Kidney (tissue), 14 donors: ENCODE results near the gene SNRPD3. TPM values are rescaled to one million over a fixed set of nuclear protein-coding genes. Genes with fewer than 3 reads are reported as not detected.
A peak's percentile ranks its signal among the peaks of the same experiment; 100 is the strongest.

Experiments used
- DNase-seq, 5 donors: peaks; one replicate each; pipeline ENCODE4 v3.0.0-alpha.2; 2013 to 2020
- FAIRE-seq: peaks from 2 replicates; lab custom pipeline; 2012; peaks lifted over from hg19 to GRCh38; lab: Jason Lieb, UNC
- H3K27ac ChIP-seq, 2 donors: one replicate each; pipeline ENCODE4 v1.7.0; 2013; ENCODE audit warnings: low read depth in 2 of 2, low read length in 2 of 2, inconsistent platforms in 1 of 2
- H3K27me3 ChIP-seq: one replicate; pipeline ENCODE4 v1.7.1; 2013; ENCODE audit warnings: low read length, inconsistent platforms; ENCODE audit not compliant: control insufficient read depth, insufficient read depth
- H3K36me3 ChIP-seq, 3 donors: one replicate each; pipeline versions ENCODE4 v1.7.0 to v1.7.1; 2013; ENCODE audit warnings: low read length in 3 of 3, control low read depth in 1 of 3, inconsistent platforms in 1 of 3; ENCODE audit not compliant: insufficient read depth in 3 of 3, control insufficient read depth in 2 of 3
- H3K4me1 ChIP-seq, 3 donors: one replicate each; pipeline versions ENCODE4 v1.7.0 to v1.7.1; 2013; ENCODE audit warnings: low read length in 3 of 3, inconsistent platforms in 1 of 3, low read depth in 1 of 3; ENCODE audit not compliant: control insufficient read depth in 2 of 3, insufficient read depth in 2 of 3
- H3K4me3 ChIP-seq, 3 donors: one replicate each; pipeline versions ENCODE4 v1.7.0 to v1.8.1; 2013; ENCODE audit warnings: low read length in 3 of 3, control low read depth in 1 of 3, inconsistent platforms in 1 of 3
- H3K9ac ChIP-seq, 3 donors: one replicate each; pipeline versions ENCODE4 v1.7.0 to v1.7.1; 2013; ENCODE audit warnings: low read length in 3 of 3, control low read depth in 1 of 3, inconsistent platforms in 1 of 3
- H3K9me3 ChIP-seq, 3 donors: one replicate each; pipeline versions ENCODE4 v1.7.0 to v1.7.1; 2013; ENCODE audit warnings: low read length in 3 of 3, control low read depth in 1 of 3, inconsistent platforms in 1 of 3; ENCODE audit not compliant: control insufficient read depth in 2 of 3, insufficient read depth in 1 of 3
- intact Hi-C: fragments of 100-400 bp; cut with DNase I; formaldehyde crosslinking; loops from one replicate; pipeline ENCODE4 v1.11.1; 2022
- polyA plus RNA-seq: library from polyadenylated mRNA; stranded (reverse); fragments of 350-450 nt; fragmentation: Illumina TruSeq; extraction: RNeasy Lipid Tissue Mini Kit (QIAGEN cat#74804); gene quantifications from one replicate; pipeline ENCODE4 v1.2.3, GENCODE V29; 2014; ENCODE audit warnings: low read depth, low replicate concordance; ENCODE audit not compliant: insufficient read depth
- total RNA-seq: library from RNA; stranded (reverse); fragmentation: NEBNext Ultra II Directional; extraction: Animal tissue kit (Norgen Biotek cat#: 25700); gene quantifications from one replicate; pipeline ENCODE4 v1.2.1, GENCODE V29; 2021
- TF ChIP-seq, protein P1 (sequence below): IDR thresholded peaks from 3 replicates; pipeline ENCODE4 v1.5.1; 2012; ENCODE audit warnings: mild to moderate bottlenecking, moderate library complexity, borderline replicate concordance; ENCODE audit not compliant: insufficient read depth; ENCODE audit errors: extremely low read depth
- donor health status: control.
- donor health status: control.
- donor health status: control.
- donor health status: control.
- donor health status: control.
- donor health status: DM: yes; HTN: yes; CAD: no.
- donor health status: Normal renal cell carcinoma (clear cell type).

SNRPD3 gene
- total and polyA plus RNA-seq, 2 donors from 2014 or later = 73.7 to 136 TPM

DNA sequence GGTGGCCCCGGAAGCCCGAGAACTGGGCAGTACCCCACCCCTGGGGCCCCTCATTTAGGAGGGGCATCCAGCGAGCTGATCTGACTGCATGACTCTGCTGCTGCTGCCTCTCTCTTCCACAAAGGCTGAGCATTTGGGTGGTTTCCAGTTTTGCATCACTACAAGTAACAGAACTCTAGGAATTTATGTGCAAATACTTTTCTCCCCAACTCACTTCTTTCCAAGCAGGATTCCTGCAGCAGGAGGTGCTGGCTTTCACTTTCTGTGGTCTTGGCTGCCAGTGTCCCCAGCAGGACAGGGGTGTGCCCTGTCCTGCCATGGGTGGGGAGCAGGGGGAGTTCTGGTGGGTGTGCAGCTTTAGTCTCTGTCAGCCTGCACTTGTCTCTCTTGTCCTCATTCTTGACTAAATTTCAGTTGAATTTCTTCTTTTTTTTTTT, 39.5 kb upstream of the SNRPD3 start:
- DNase-seq = peak in 2 of 5 donors; percentile 31 to 88

DNA sequence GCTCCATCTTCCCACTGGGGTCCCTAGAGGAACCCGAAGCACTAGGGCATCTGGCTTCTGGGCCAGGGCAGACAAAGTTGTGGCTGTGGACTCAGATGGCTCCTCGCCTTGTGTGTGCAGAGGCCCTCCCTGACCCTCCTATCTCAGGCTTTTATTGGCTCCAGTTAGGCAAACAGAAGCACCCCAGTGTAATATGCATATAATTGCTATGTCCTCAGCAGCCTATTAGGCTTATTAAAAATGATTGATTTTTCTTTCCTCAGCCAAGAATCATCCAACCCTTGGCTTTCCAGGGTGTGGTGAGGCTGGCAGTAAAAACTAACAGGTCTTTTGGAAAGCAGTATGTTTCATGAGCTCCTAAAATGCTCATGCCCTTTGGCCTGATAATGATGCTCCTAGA, 38.4 kb upstream of the SNRPD3 start:
- no peaks in the 10 kb centered on the region for H3K9me3 ChIP-seq
- intact Hi-C loops = no loop called here
- no peak overlapping the region for H3K4me3 ChIP-seq
- H3K27ac ChIP-seq = no peak overlapping the region
- no peak overlapping the region for H3K9ac ChIP-seq
- no peaks in the 10 kb centered on the region for H3K27me3 ChIP-seq
- H3K36me3 ChIP-seq = peaks cover 0 to 28% (median 2%) of the 10 kb centered on the region in 3 donors
- H3K4me1 ChIP-seq = peaks cover 0 to 16% (median 0%) of the 10 kb centered on the region in 3 donors
- DNase-seq (no peak), FAIRE-seq (no peak)
- TF ChIP-seq, protein P1, sequence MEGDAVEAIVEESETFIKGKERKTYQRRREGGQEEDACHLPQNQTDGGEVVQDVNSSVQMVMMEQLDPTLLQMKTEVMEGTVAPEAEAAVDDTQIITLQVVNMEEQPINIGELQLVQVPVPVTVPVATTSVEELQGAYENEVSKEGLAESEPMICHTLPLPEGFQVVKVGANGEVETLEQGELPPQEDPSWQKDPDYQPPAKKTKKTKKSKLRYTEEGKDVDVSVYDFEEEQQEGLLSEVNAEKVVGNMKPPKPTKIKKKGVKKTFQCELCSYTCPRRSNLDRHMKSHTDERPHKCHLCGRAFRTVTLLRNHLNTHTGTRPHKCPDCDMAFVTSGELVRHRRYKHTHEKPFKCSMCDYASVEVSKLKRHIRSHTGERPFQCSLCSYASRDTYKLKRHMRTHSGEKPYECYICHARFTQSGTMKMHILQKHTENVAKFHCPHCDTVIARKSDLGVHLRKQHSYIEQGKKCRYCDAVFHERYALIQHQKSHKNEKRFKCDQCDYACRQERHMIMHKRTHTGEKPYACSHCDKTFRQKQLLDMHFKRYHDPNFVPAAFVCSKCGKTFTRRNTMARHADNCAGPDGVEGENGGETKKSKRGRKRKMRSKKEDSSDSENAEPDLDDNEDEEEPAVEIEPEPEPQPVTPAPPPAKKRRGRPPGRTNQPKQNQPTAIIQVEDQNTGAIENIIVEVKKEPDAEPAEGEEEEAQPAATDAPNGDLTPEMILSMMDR = no peak

More for the DNA sequence above, 39.5 kb upstream of the SNRPD3 start:
- peaks cover 0 to 10% (median 0%) of the 10 kb centered on the region in 3 donors for H3K4me1 ChIP-seq
- no peak for FAIRE-seq
- no peaks in the 10 kb centered on the region for H3K9me3 ChIP-seq
- TF ChIP-seq, protein P1 = no peak
- intact Hi-C loops = no loop called here
- H3K9ac ChIP-seq = no peak overlapping the region
- H3K27me3 ChIP-seq = no peaks in the 10 kb centered on the region
- H3K36me3 ChIP-seq = peaks cover 0 to 28% (median 2%) of the 10 kb centered on the region in 3 donors
- H3K4me3 ChIP-seq = no peak overlapping the region
- H3K27ac ChIP-seq = no peak overlapping the region

DNA sequence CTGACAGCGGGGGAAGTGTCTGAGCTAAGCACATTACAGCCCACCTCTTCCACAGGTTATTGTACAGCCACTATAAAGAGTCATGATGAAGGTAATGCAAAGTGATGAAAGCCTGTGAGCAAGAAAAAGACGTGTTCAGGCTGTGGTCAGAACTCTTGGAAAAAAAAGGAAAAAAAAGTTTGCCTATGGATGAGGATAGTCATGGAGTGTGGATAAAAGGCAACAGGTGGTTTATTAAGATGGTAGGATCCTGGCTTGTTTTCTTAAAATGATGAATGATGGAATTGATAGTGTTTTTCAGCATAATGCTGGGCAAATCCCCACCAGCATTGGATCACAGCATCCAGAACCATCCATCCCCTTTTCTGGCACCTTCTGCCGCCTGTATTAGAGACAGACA, 37.6 kb upstream of the SNRPD3 start:
- intact Hi-C loops = no loop called here
- H3K9ac ChIP-seq = no peak overlapping the region
- H3K27me3 ChIP-seq = no peaks in the 10 kb centered on the region
- FAIRE-seq (no peak), DNase-seq (no peak)
- peaks cover 0 to 16% (median 0%) of the 10 kb centered on the region in 3 donors for H3K4me1 ChIP-seq
- H3K27ac ChIP-seq = no peak overlapping the region
- peaks cover 0 to 23% (median 2%) of the 10 kb centered on the region in 3 donors for H3K36me3 ChIP-seq
- no peak overlapping the region for H3K4me3 ChIP-seq
- H3K9me3 ChIP-seq = no peaks in the 10 kb centered on the region
- TF ChIP-seq, protein P1 = no peak
